Liver (tissue), 9 donors: ENCODE data around the gene SATB2. TPM values are rescaled to one million over a fixed set of nuclear protein-coding genes. Genes with fewer than 3 reads are reported as not detected.

Experiments used
- DNase-seq: peaks from one replicate; pipeline ENCODE4 v3.0.0-alpha.2; 2017; ENCODE audit warnings: low spot score
- H3K27ac ChIP-seq, 2 donors: one replicate each; pipeline ENCODE4 v1.7.0; 2013; ENCODE audit warnings: inconsistent platforms in 2 of 2, low read length in 2 of 2, control low read depth in 1 of 2, low read depth in 1 of 2, mild to moderate bottlenecking in 1 of 2
- H3K27me3 ChIP-seq, 4 donors: one replicate each; pipeline versions ENCODE4 v1.6.1 to v1.7.0; 2013; ENCODE audit warnings: low read length in 3 of 4, inconsistent platforms in 1 of 4, mild to moderate bottlenecking in 1 of 4, moderate library complexity in 1 of 4; ENCODE audit not compliant: control insufficient read depth in 4 of 4, insufficient read depth in 4 of 4
- H3K36me3 ChIP-seq, 4 donors: one replicate each; pipeline versions ENCODE4 v1.6.1 to v1.7.0; 2013; ENCODE audit warnings: low read length in 3 of 4, mild to moderate bottlenecking in 3 of 4, low read depth in 1 of 4, moderate library complexity in 1 of 4; ENCODE audit not compliant: control insufficient read depth in 4 of 4, insufficient read depth in 3 of 4
- H3K4me1 ChIP-seq, 4 donors: one replicate each; pipeline versions ENCODE4 v1.6.1 to v1.7.0; 2013; ENCODE audit warnings: low read length in 3 of 4, mild to moderate bottlenecking in 3 of 4, moderate library complexity in 1 of 4; ENCODE audit not compliant: control insufficient read depth in 4 of 4, insufficient read depth in 4 of 4
- H3K4me3 ChIP-seq, 3 donors: one replicate each; pipeline versions ENCODE4 v1.6.1 to v1.7.0; 2013; ENCODE audit warnings: low read length in 3 of 3, control low read depth in 1 of 3, low read depth in 1 of 3, mild to moderate bottlenecking in 1 of 3
- H3K9ac ChIP-seq, 2 donors: one replicate each; pipeline ENCODE4 v1.7.0; 2013; ENCODE audit warnings: low read length in 2 of 2, mild to moderate bottlenecking in 2 of 2, moderate library complexity in 2 of 2, control low read depth in 1 of 2, low read depth in 1 of 2
- H3K9me3 ChIP-seq, 4 donors: one replicate each; pipeline versions ENCODE4 v1.6.1 to v1.7.0; 2013; ENCODE audit warnings: low read length in 3 of 4; ENCODE audit not compliant: control insufficient read depth in 4 of 4
- CTCF ChIP-seq: fragments of 150-350 bp; IDR thresholded peaks from 2 replicates; pipeline ENCODE4 v1.5.1; 2017; ENCODE audit warnings: improper control_type of control experiment, low read depth, low read length; ENCODE audit not compliant: missing input control
- EGR1 ChIP-seq, 2 donors: IDR thresholded peaks; 2 replicates each; pipeline ENCODE4 v1.6.1; 2016 to 2018; ENCODE audit warnings: antibody characterized with exemption in 2 of 2, low read depth in 2 of 2
- FOXA1 ChIP-seq: IDR thresholded peaks from 2 replicates; pipeline ENCODE4 v1.6.1; 2016; ENCODE audit warnings: antibody characterized with exemption
- FOXA2 ChIP-seq: IDR thresholded peaks from 2 replicates; pipeline ENCODE4 v1.6.1; 2016; ENCODE audit warnings: antibody characterized with exemption
- GABPA ChIP-seq, 2 donors: IDR thresholded peaks in 1 of 2; conservative IDR thresholded peaks in 1 of 2; 2 replicates each; pipeline ENCODE4 v1.6.1; 2016; ENCODE audit warnings: antibody characterized with exemption in 2 of 2, mild to moderate bottlenecking in 1 of 2, moderate library complexity in 1 of 2
- HNF4A ChIP-seq, 2 donors: conservative IDR thresholded peaks; 2 replicates each; pipeline ENCODE4 v1.6.1; 2016; ENCODE audit warnings: antibody characterized with exemption in 2 of 2, mild to moderate bottlenecking in 2 of 2
- HNF4G ChIP-seq: IDR thresholded peaks from 2 replicates; pipeline ENCODE4 v1.6.1; 2016; ENCODE audit warnings: antibody characterized with exemption
- JUND ChIP-seq, 2 donors: IDR thresholded peaks; 2 replicates each; pipeline ENCODE4 v1.6.1; 2016; ENCODE audit warnings: antibody characterized with exemption in 2 of 2
- NR2F2 ChIP-seq: IDR thresholded peaks from 2 replicates; pipeline ENCODE4 v1.6.1; 2016; ENCODE audit warnings: antibody characterized with exemption
- RAD21 ChIP-seq, 2 donors: IDR thresholded peaks; 2 replicates each; pipeline ENCODE4 v1.6.1; 2016; ENCODE audit warnings: antibody characterized with exemption in 2 of 2, mild to moderate bottlenecking in 2 of 2
- REST ChIP-seq: IDR thresholded peaks from 2 replicates; pipeline ENCODE4 v1.6.1; 2016; ENCODE audit warnings: antibody characterized with exemption, mild to moderate bottlenecking
- RXRA ChIP-seq, 2 donors: IDR thresholded peaks; 2 replicates each; pipeline ENCODE4 v1.6.1; 2017 to 2018; ENCODE audit warnings: antibody characterized with exemption in 2 of 2, mild to moderate bottlenecking in 1 of 2
- SP1 ChIP-seq: IDR thresholded peaks from 2 replicates; pipeline ENCODE4 v1.6.1; 2018; ENCODE audit warnings: antibody characterized with exemption, mild to moderate bottlenecking
- TAF1 ChIP-seq: conservative IDR thresholded peaks from 2 replicates; pipeline ENCODE4 v1.6.1; 2016; ENCODE audit warnings: antibody characterized with exemption, mild to moderate bottlenecking
- YY1 ChIP-seq: IDR thresholded peaks from 2 replicates; pipeline ENCODE4 v1.6.1; 2016; ENCODE audit warnings: antibody characterized with exemption, mild to moderate bottlenecking
- ZBTB33 ChIP-seq: IDR thresholded peaks from 2 replicates; pipeline ENCODE4 v1.6.1; 2016; ENCODE audit warnings: antibody characterized with exemption
- WGBS: extraction: QIAGEN DNeasy Blood & Tissue Kit; methylation state at CpG from one replicate; pipeline ENCODE4 v1.1.7; 2013; 5-methylcytosine and 5-hydroxymethylcytosine counted together
- polyA plus RNA-seq, 2 donors: library from polyadenylated mRNA; stranded (reverse) in 1 of 2; unstranded in 1 of 2; fragments of 200-250 nt in 1 of 2; fragments of >200 nt in 1 of 2; fragmentation: Nextera tagmentation in 1 of 2; extraction: Ambion mirVana in 1 of 2; gene quantifications; one replicate each; pipeline versions ENCODE4 v1.2.1 to v1.2.3, GENCODE V29; 2013 to 2015
- total RNA-seq, 2 donors: library from RNA; depleted of rRNA; stranded (reverse); fragments of >200 nt; gene quantifications; one replicate each; pipeline ENCODE4 v1.2.3, GENCODE V29; 2014
- TF ChIP-seq, protein P1 (sequence below): IDR thresholded peaks from 2 replicates; pipeline ENCODE4 v1.6.1; 2016; ENCODE audit warnings: antibody characterized with exemption
- donor health status: healthy.
- donor health status: healthy.
- donor health status: healthy.
- donor health status: healthy.
- donor health status: healthy.

Gene SATB2
- total and polyA plus RNA-seq, 4 donors = 0.19 to 2.3 (median 0.91) TPM

GRCh38 chr2:199303728-199304177 lies 154.0 kb downstream of the SATB2 start:
- no peak overlapping the region for H3K4me3 ChIP-seq
- no peak overlapping the region for H3K9ac ChIP-seq
- 90% methylated on average over 6 of the region's 6 CpGs for WGBS
- H3K9me3 ChIP-seq = no peaks in the 10 kb centered on the region
- no peaks in the 10 kb centered on the region for H3K4me1 ChIP-seq
- TF ChIP-seq CTCF (no peak), FOXA2 (no peak), REST (no peak), EGR1 (IDR thresholded peaks at IDR 0.05; ENCODE audit: low read depth in 2 of 2) (no peak), ZBTB33 (no peak), RXRA (IDR thresholded peaks at IDR 0.05) (no peak), NR2F2 (no peak), HNF4A (conservative IDR thresholded peaks at IDR 0.05) (no peak), JUND (IDR thresholded peaks at IDR 0.05) (no peak)
- H3K36me3 ChIP-seq = peaks cover 0 to 2% (median 0%) of the 10 kb centered on the region in 4 donors
- no peak overlapping the region for H3K27ac ChIP-seq
- no peaks in the 10 kb centered on the region for H3K27me3 ChIP-seq
- no peak for DNase-seq

GRCh38 chr2:199302851-199303250 lies 154.9 kb downstream of the SATB2 start:
- no peak for TF ChIP-seq NR2F2
- TF ChIP-seq HNF4G = no peak
- TF ChIP-seq RAD21 (IDR thresholded peaks at IDR 0.05) = no peak
- no peak for TF ChIP-seq JUND (IDR thresholded peaks at IDR 0.05)
- TF ChIP-seq FOXA1 = no peak
- TF ChIP-seq ZBTB33 = no peak
- TF ChIP-seq YY1 = no peak
- TF ChIP-seq REST = no peak
- TF ChIP-seq RXRA (IDR thresholded peaks at IDR 0.05) = no peak
- TF ChIP-seq SP1 = no peak
- no peak for TF ChIP-seq TAF1
- TF ChIP-seq GABPA (IDR thresholded peaks at IDR 0.05 in 1 of 2, conservative IDR thresholded peaks at IDR 0.05 in 1 of 2) = no peak
- TF ChIP-seq, protein P1, sequence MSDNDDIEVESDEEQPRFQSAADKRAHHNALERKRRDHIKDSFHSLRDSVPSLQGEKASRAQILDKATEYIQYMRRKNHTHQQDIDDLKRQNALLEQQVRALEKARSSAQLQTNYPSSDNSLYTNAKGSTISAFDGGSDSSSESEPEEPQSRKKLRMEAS = no peak
- no peak for TF ChIP-seq EGR1 (IDR thresholded peaks at IDR 0.05; ENCODE audit: low read depth in 2 of 2)
- WGBS = 91% methylated on average over 4 of the region's 4 CpGs
- Histone ChIP-seq H3K9me3 (no peaks in the 10 kb centered on the region), H3K36me3 (peaks cover 0 to 2% (median 0%) of the 10 kb centered on the region in 4 donors), H3K27ac (no peak overlapping the region), H3K4me3 (no peak overlapping the region), H3K4me1 (no peaks in the 10 kb centered on the region), H3K9ac (no peak overlapping the region), H3K27me3 (no peaks in the 10 kb centered on the region)
- no peak for DNase-seq
